GM23338 (cell line): ENCODE results near the gene RPP38. TPM values are rescaled to one million over a fixed set of nuclear protein-coding genes. Genes with fewer than 3 reads are reported as not detected.

Experiments used
- ATAC-seq: fragments of 200-7000 bp; cut with Tn5 transposase; 3 replicates; pipeline ENCODE4 v1.9.1; 2020
- DNase-seq: peaks from one replicate; pipeline ENCODE4 v3.0.0-alpha.2; 2015; ENCODE audit warnings: low spot score
- H2AFZ ChIP-seq: fragments of 200-600 bp; sonication (generic); 2 replicates; pipeline ENCODE4 v1.8.0; 2016; ENCODE audit warnings: antibody characterized with exemption, mild to moderate bottlenecking, moderate library complexity
- H3F3A ChIP-seq: fragments of 200-600 bp; sonication (generic); replicated peaks from 2 replicates; pipeline ENCODE4 v1.8.0; 2017; ENCODE audit warnings: antibody characterized with exemption, mixed run types, low read depth
- H3K27ac ChIP-seq: fragments of 200-600 bp; sonication (generic); 2 replicates; pipeline ENCODE4 v1.6.1; 2016; ENCODE audit warnings: low read depth
- H3K27me3 ChIP-seq: fragments of 200-600 bp; sonication (generic); 2 replicates; pipeline ENCODE4 v1.8.0; 2016; ENCODE audit warnings: mild to moderate bottlenecking, mixed run types, moderate library complexity; ENCODE audit not compliant: insufficient read depth
- H3K36me3 ChIP-seq: fragments of 200-600 bp; sonication (generic); 2 replicates; pipeline ENCODE4 v1.8.0; 2016; ENCODE audit warnings: mild to moderate bottlenecking; ENCODE audit not compliant: insufficient read depth
- H3K4me1 ChIP-seq: fragments of 200-600 bp; sonication (generic); 2 replicates; pipeline ENCODE4 v1.8.0; 2016; ENCODE audit warnings: mild to moderate bottlenecking, moderate library complexity; ENCODE audit not compliant: insufficient read depth
- H3K4me2 ChIP-seq: fragments of 200-600 bp; sonication (generic); 2 replicates; pipeline ENCODE4 v1.7.1; 2017; ENCODE audit warnings: mixed run types
- H3K4me3 ChIP-seq: fragments of 200-600 bp; sonication (generic); 2 replicates; pipeline ENCODE4 v1.6.1; 2016; ENCODE audit warnings: mixed run types
- H3K79me2 ChIP-seq: fragments of 200-600 bp; sonication (generic); replicated peaks from 2 replicates; pipeline ENCODE4 v1.8.0; 2017; ENCODE audit warnings: mild to moderate bottlenecking; ENCODE audit not compliant: insufficient read depth
- H3K9me2 ChIP-seq: fragments of 200-600 bp; sonication (generic); 2 replicates; pipeline ENCODE4 v1.8.0; 2017; ENCODE audit not compliant: insufficient read depth
- H4K20me1 ChIP-seq: fragments of 200-600 bp; sonication (generic); replicated peaks from 2 replicates; pipeline ENCODE4 v1.8.0; 2017; ENCODE audit warnings: mild to moderate bottlenecking; ENCODE audit not compliant: insufficient read depth
- H3K27ac Mint-ChIP-seq: 2 replicates; pipeline ENCODE4 v1.8.0; 2020; ENCODE audit warnings: inconsistent platforms, mild to moderate bottlenecking, moderate library complexity, mixed read lengths
- H3K27me3 Mint-ChIP-seq: 3 replicates; pipeline ENCODE4 v1.8.0; 2022; ENCODE audit warnings: low read depth, mild to moderate bottlenecking, moderate library complexity, mixed read lengths, inconsistent platforms; ENCODE audit not compliant: insufficient read depth, poor library complexity
- H3K36me3 Mint-ChIP-seq: 3 replicates; pipeline ENCODE4 v1.8.0; 2021; ENCODE audit warnings: low read depth, mild to moderate bottlenecking, inconsistent platforms, moderate library complexity, mixed read lengths
- H3K4me1 Mint-ChIP-seq: 3 replicates; pipeline ENCODE4 v1.8.0; 2020; ENCODE audit warnings: mild to moderate bottlenecking, inconsistent platforms, mixed read lengths
- H3K4me3 Mint-ChIP-seq: 3 replicates; pipeline ENCODE4 v1.8.0; 2021; ENCODE audit warnings: moderate library complexity, mild to moderate bottlenecking, inconsistent platforms, mixed read lengths
- H3K9me3 Mint-ChIP-seq: 3 replicates; pipeline ENCODE4 v1.8.0; 2020; ENCODE audit warnings: moderate library complexity, mild to moderate bottlenecking, inconsistent platforms, mixed read lengths
- CTCF ChIP-seq, 2 experiments: fragments of 200-600 bp in 1 of 2; sonication (generic) in 1 of 2; conservative IDR thresholded peaks; 2 replicates each; pipeline versions ENCODE4 v1.5.1 to v1.6.1; 2016 to 2017; ENCODE audit warnings: antibody characterized with exemption in 2 of 2, low read depth in 2 of 2, mild to moderate bottlenecking in 2 of 2, moderate library complexity in 1 of 2
- ETS1 ChIP-seq: IDR thresholded peaks from 2 replicates; pipeline ENCODE4 v1.6.1; 2016; ENCODE audit warnings: antibody characterized with exemption
- EZH2phosphoT487 ChIP-seq: fragments of 200-600 bp; sonication (generic); IDR thresholded peaks from one replicate; pipeline ENCODE4 v1.8.1; 2018; ENCODE audit warnings: antibody characterized with exemption; ENCODE audit not compliant: unreplicated experiment
- NANOG ChIP-seq: IDR thresholded peaks from 2 replicates; pipeline ENCODE4 v1.6.1; 2016; ENCODE audit warnings: antibody characterized with exemption, borderline replicate concordance
- POLR2AphosphoS5 ChIP-seq: IDR thresholded peaks from 2 replicates; pipeline ENCODE4 v1.6.1; 2016; ENCODE audit warnings: antibody characterized with exemption, low read depth
- REST ChIP-seq: IDR thresholded peaks from one replicate; pipeline ENCODE4 v1.6.1; 2018; ENCODE audit warnings: antibody characterized with exemption; ENCODE audit not compliant: unreplicated experiment
- STAT1 ChIP-seq: IDR thresholded peaks from one replicate; pipeline ENCODE4 v1.6.1; 2016; ENCODE audit warnings: antibody characterized with exemption; ENCODE audit not compliant: unreplicated experiment
- ZNF114 ChIP-seq: fragments of 250-450 bp; sonication (Bioruptor Pico); IDR thresholded peaks from 2 replicates; pipeline ENCODE4 v1.5.0; 2020; ENCODE audit warnings: mild to moderate bottlenecking, moderate library complexity
- ZNF331 ChIP-seq: fragments of 250-450 bp; sonication (Bioruptor Pico); IDR thresholded peaks from 2 replicates; pipeline ENCODE4 v1.5.0; 2020; ENCODE audit warnings: low read depth, mild to moderate bottlenecking, moderate library complexity
- ZNF462 ChIP-seq: fragments of 250-450 bp; sonication (Bioruptor Pico); IDR thresholded peaks from 2 replicates; pipeline ENCODE4 v1.5.0; 2020; ENCODE audit warnings: mild to moderate bottlenecking, moderate library complexity
- polyA plus RNA-seq: library from polyadenylated mRNA; unstranded; fragments of >200 nt; fragmentation: Nextera tagmentation; extraction: Ambion mirVana; gene quantifications from 2 replicates; pipeline ENCODE4 v1.2.1, GENCODE V29; 2016
- total RNA-seq: library from RNA; depleted of rRNA; stranded (reverse); fragments of >200 nt; shearing (Covaris generic); gene quantifications from 2 replicates; pipeline ENCODE4 v1.2.3, GENCODE V29; 2014

Gene RPP38
- total and polyA plus RNA-seq, 2 experiments from 2014 or later, result 20.1 to 50.7 TPM

- H3K4me1 Mint-ChIP-seq, result peaks cover 15% of the 10 kb centered on the region
- Histone ChIP-seq H3K79me2 (peaks cover 28% of the 10 kb centered on the region), H3F3A (no peaks in the 10 kb centered on the region), H3K36me3 (no peaks in the 10 kb centered on the region), H3K27ac (no peak overlapping the region), H4K20me1 (peaks cover 8% of the 10 kb centered on the region), H3K27me3 (no peaks in the 10 kb centered on the region), H3K9me2 (0 out of 2 replicates have a peak, but pooled peaks cover 4% of the 10 kb centered on the region), H2AFZ (no peak overlapping the region), H3K4me2 (no peak overlapping the region), H3K4me1 (no peaks in the 10 kb centered on the region), H3K4me3 (no peak overlapping the region)
- no peak overlapping the region for H3K4me3 Mint-ChIP-seq
- H3K27me3 Mint-ChIP-seq, result peaks cover 4% of the 10 kb centered on the region
- H3K9me3 Mint-ChIP-seq, result no peaks in the 10 kb centered on the region
- TF ChIP-seq POLR2AphosphoS5, result no peak
- no peak for TF ChIP-seq ETS1
- TF ChIP-seq ZNF114 (CRISPR knock-in tag), result no peak
- no peak for TF ChIP-seq ZNF462 (CRISPR knock-in tag)
- no peak for TF ChIP-seq ZNF331 (CRISPR knock-in tag)
- TF ChIP-seq REST, result no peak
- no peak for TF ChIP-seq NANOG
- TF ChIP-seq CTCF (conservative IDR thresholded peaks at IDR 0.05; ENCODE audit: low read depth in 2 of 2), result no peak
- no peak for TF ChIP-seq STAT1
- no peak for TF ChIP-seq EZH2phosphoT487
- DNase-seq, result no peak
- ATAC-seq, result no peak
- no peak overlapping the region for H3K27ac Mint-ChIP-seq
- no peaks in the 10 kb centered on the region for H3K36me3 Mint-ChIP-seq
Measured at GRCh38 chr10:15144788-15145187, 47.6 kb downstream of the RPP38 start.
